Panc1 (cell line): ENCODE data around the gene SDF4. TPM values are rescaled to one million over a fixed set of nuclear protein-coding genes. Genes with fewer than 3 reads are reported as not detected.

Experiments used
- ATAC-seq: fragments of 200-7000 bp; cut with Tn5 transposase; 2 replicates; pipeline ENCODE4 v1.9.1; 2020; ENCODE audit warnings: mild to moderate bottlenecking, moderate library complexity
- BruUV-seq: library from RNA; stranded (reverse); fragments of 400-500 nt; replicated peaks from 2 replicates; lab custom pipeline; 2021; lab: Mats Ljungman, UMichigan
- CTCF ChIA-PET: fragments of 300-600 bp; sonication (Branson Sonifier 250); formaldehyde crosslinking; loops from one replicate; lab custom pipeline; 2022; ENCODE audit warnings: antibody characterized with exemption; lab: Charles Lee
- POLR2A ChIA-PET: fragments of 300-600 bp; sonication (Branson Sonifier 250); formaldehyde crosslinking; loops from one replicate; lab custom pipeline; 2022; ENCODE audit warnings: antibody characterized with exemption; lab: Charles Lee
- DNase-seq: peaks from one replicate; pipeline ENCODE4 v3.0.0-alpha.2; 2010; ENCODE audit warnings: low read depth, low spot score
- H3K27ac ChIP-seq: 2 replicates; pipeline ENCODE4 v1.5.1; 2011; ENCODE audit warnings: mild to moderate bottlenecking, low read length, inconsistent platforms
- H3K27me3 ChIP-seq: fragments of 200-500 bp; sonication (Bioruptor generic); 2 replicates; pipeline ENCODE4 v1.6.0; 2014; ENCODE audit warnings: low read length, inconsistent platforms; ENCODE audit not compliant: control insufficient read depth, insufficient read depth
- H3K36me3 ChIP-seq: fragments of 200-500 bp; sonication (Bioruptor generic); 2 replicates; pipeline ENCODE4 v1.5.1; 2014; ENCODE audit warnings: inconsistent platforms, mild to moderate bottlenecking, low read length, moderate library complexity; ENCODE audit not compliant: control insufficient read depth, insufficient read depth
- H3K4me1 ChIP-seq: 2 replicates; pipeline ENCODE4 v1.5.1; 2011; ENCODE audit warnings: inconsistent platforms, mild to moderate bottlenecking, low read length, moderate library complexity; ENCODE audit not compliant: control insufficient read depth, insufficient read depth
- H3K4me3 ChIP-seq, 2 experiments: 2 replicates each; pipeline ENCODE4 v1.5.1; 2011 to 2012; ENCODE audit warnings: low read depth in 2 of 2, low read length in 2 of 2, mild to moderate bottlenecking in 2 of 2, inconsistent platforms in 1 of 2, moderate library complexity in 1 of 2
- H3K9me3 ChIP-seq: fragments of 200-500 bp; sonication (Bioruptor generic); 2 replicates; pipeline ENCODE4 v1.5.1; 2014; ENCODE audit warnings: low read depth, mild to moderate bottlenecking, inconsistent platforms, low read length, moderate library complexity; ENCODE audit not compliant: control insufficient read depth, insufficient read depth
- POLR2AphosphoS5 ChIP-seq: IDR thresholded peaks from 2 replicates; pipeline ENCODE4 v1.6.1; 2012; ENCODE audit warnings: mild to moderate bottlenecking, low read depth, low read length, moderate library complexity
- SIN3A ChIP-seq: IDR thresholded peaks from 2 replicates; pipeline ENCODE4 v1.6.1; 2012; ENCODE audit warnings: low read depth, mild to moderate bottlenecking, low read length, moderate library complexity, borderline replicate concordance; ENCODE audit not compliant: insufficient read depth
- TCF7L2 ChIP-seq: IDR thresholded peaks from 2 replicates; pipeline ENCODE4 v1.6.1; 2011; ENCODE audit warnings: mild to moderate bottlenecking, low read depth, low read length, inconsistent platforms
- in situ Hi-C: cut with HindIII; loops from 2 replicates; pipeline ENCODE4 v1.10.0; 2016; ENCODE audit warnings: low sequenced_read_pairs, low pct_unique_long_range_greater_than_20kb
- intact Hi-C: fragments of 100-400 bp; cut with micrococcal nuclease; formaldehyde crosslinking; loops from one replicate; pipeline ENCODE4 v1.10.0; 2022; ENCODE audit not compliant: unreplicated experiment
- total RNA-seq: library from RNA; stranded (reverse); gene quantifications from one replicate; pipeline ENCODE4 v1.2.1, GENCODE V29; 2021; ENCODE audit not compliant: unreplicated experiment
- TF ChIP-seq, protein P1 (sequence below), 2 experiments: IDR thresholded peaks; 2 replicates each; pipeline ENCODE4 v1.6.1; 2011 to 2012; ENCODE audit warnings: low read depth in 2 of 2, control low read depth in 1 of 2, low read length in 1 of 2, mild to moderate bottlenecking in 1 of 2, moderate library complexity in 1 of 2; ENCODE audit not compliant: insufficient read depth in 1 of 2
- TF ChIP-seq, protein P2 (sequence below): fragments of 450-650 bp; IDR thresholded peaks from 2 replicates; pipeline ENCODE4 v1.5.1; 2017; ENCODE audit warnings: mild to moderate bottlenecking

Gene SDF4
- total RNA-seq, 1 experiment from 2014 or later = 335 TPM

DNA sequence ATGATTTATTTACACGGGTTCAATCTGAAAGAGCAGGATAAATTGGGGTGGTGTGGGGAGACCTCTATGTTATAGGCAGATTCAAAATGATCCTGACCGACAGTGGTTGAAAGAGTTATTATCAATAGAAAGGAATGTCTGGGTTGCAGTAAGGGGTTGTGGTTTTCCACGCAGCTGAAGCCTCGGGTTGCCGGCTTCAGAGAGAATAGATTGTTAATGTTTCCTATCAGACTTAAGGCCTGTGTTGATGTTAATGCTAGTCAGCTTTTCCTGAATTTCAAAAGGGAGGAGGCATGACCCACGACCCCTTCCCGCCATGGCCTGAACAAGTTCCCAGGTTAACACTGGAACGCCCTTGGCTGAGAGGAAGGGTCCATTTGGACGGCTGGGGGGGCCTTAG, 44.0 kb upstream of the SDF4 start:
- TF ChIP-seq, protein P1, sequence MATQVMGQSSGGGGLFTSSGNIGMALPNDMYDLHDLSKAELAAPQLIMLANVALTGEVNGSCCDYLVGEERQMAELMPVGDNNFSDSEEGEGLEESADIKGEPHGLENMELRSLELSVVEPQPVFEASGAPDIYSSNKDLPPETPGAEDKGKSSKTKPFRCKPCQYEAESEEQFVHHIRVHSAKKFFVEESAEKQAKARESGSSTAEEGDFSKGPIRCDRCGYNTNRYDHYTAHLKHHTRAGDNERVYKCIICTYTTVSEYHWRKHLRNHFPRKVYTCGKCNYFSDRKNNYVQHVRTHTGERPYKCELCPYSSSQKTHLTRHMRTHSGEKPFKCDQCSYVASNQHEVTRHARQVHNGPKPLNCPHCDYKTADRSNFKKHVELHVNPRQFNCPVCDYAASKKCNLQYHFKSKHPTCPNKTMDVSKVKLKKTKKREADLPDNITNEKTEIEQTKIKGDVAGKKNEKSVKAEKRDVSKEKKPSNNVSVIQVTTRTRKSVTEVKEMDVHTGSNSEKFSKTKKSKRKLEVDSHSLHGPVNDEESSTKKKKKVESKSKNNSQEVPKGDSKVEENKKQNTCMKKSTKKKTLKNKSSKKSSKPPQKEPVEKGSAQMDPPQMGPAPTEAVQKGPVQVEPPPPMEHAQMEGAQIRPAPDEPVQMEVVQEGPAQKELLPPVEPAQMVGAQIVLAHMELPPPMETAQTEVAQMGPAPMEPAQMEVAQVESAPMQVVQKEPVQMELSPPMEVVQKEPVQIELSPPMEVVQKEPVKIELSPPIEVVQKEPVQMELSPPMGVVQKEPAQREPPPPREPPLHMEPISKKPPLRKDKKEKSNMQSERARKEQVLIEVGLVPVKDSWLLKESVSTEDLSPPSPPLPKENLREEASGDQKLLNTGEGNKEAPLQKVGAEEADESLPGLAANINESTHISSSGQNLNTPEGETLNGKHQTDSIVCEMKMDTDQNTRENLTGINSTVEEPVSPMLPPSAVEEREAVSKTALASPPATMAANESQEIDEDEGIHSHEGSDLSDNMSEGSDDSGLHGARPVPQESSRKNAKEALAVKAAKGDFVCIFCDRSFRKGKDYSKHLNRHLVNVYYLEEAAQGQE (IDR thresholded peaks at IDR 0.05; ENCODE audit: insufficient read depth in 1 of 2, low read depth in 2 of 2, low read length in 1 of 2) = no peak
- no peak for TF ChIP-seq TCF7L2
- no peak for TF ChIP-seq POLR2AphosphoS5
- TF ChIP-seq, protein P2, sequence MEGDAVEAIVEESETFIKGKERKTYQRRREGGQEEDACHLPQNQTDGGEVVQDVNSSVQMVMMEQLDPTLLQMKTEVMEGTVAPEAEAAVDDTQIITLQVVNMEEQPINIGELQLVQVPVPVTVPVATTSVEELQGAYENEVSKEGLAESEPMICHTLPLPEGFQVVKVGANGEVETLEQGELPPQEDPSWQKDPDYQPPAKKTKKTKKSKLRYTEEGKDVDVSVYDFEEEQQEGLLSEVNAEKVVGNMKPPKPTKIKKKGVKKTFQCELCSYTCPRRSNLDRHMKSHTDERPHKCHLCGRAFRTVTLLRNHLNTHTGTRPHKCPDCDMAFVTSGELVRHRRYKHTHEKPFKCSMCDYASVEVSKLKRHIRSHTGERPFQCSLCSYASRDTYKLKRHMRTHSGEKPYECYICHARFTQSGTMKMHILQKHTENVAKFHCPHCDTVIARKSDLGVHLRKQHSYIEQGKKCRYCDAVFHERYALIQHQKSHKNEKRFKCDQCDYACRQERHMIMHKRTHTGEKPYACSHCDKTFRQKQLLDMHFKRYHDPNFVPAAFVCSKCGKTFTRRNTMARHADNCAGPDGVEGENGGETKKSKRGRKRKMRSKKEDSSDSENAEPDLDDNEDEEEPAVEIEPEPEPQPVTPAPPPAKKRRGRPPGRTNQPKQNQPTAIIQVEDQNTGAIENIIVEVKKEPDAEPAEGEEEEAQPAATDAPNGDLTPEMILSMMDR = no peak
- TF ChIP-seq SIN3A = no peak
- in situ Hi-C loops (no loop called here), intact Hi-C loops (no loop called here)
- ChIA-PET CTCF (no interaction called here), POLR2A (no interaction called here)
- TSS peak; percentile 84 for BruUV-seq
- DNase-seq (no peak), ATAC-seq (no peak)
- Histone ChIP-seq H3K4me1 (peaks cover 20% of the 10 kb centered on the region), H3K27ac (no peak overlapping the region), H3K4me3 (no peak overlapping the region), H3K9me3 (no peaks in the 10 kb centered on the region), H3K36me3 (no peaks in the 10 kb centered on the region; the same call in 1 of the 2 replicates), H3K27me3 (no peaks in the 10 kb centered on the region)

DNA sequence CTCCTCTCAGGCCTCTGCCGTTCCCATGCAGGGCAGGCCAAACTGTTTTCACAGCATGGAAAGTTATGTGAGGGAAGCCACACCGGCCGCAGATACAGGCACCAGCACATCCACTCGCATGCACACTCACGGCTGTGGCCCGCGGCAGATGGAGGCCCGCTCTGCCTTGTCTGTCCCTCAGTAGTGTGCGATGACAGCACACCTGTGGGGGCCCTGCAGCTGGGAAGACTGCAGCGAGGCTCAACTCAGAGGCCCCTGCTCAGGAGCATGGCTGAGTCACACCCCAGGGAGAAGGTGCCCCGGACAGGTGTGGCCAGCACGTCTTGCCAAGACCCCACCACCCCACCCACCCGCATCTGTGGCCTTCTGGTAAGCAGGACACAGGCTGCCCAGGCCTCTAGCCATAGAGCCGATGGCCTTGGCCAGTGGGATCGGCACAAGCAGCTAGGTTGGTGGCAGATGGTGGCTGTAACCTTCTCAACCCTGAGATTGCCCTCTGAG, 43.2 kb upstream of the SDF4 start:
- ChIA-PET CTCF (no interaction called here), POLR2A (interaction anchor here (0.7 kb wide), 1 partner anchor 129 kb away, joined by 7 read pairs; no protein-coding TSS in a partner anchor)
- BruUV-seq = no TSS peak
- peak overlapping the region; percentile 68 to 97; a peak in 3 of 4 replicates for H3K4me3 ChIP-seq
- peaks cover 21% of the 10 kb centered on the region for H3K4me1 ChIP-seq
- in situ Hi-C loops (no loop called here), intact Hi-C loops (no loop called here)
- H3K27ac ChIP-seq = peak overlapping the region; percentile 88
- DNase-seq (no peak), ATAC-seq (no peak)
- TF ChIP-seq TCF7L2 (no peak), SIN3A (no peak), POLR2AphosphoS5 (no peak)
- TF ChIP-seq, protein P1 (IDR thresholded peaks at IDR 0.05; ENCODE audit: insufficient read depth in 1 of 2, low read depth in 2 of 2, low read length in 1 of 2) = no peak
- TF ChIP-seq, protein P2 = no peak
- H3K36me3 ChIP-seq = no peaks in the 10 kb centered on the region; the same call in 1 of the 2 replicates
- no peaks in the 10 kb centered on the region for H3K27me3 ChIP-seq
- no peaks in the 10 kb centered on the region for H3K9me3 ChIP-seq
